Gastrocnemius medialis (tissue), 4 donors: ENCODE measurements around the gene DRP2.

Source experiments
- CTCF ChIP-seq, 5 experiments: fragments of 450-650 bp in 3 of 5; fragments of 200-600 bp in 2 of 5; sonication (generic) in 2 of 5; IDR thresholded peaks in 4 of 5; conservative IDR thresholded peaks in 1 of 5; 1 replicate in 4 of 5; 2 replicates in 1 of 5; pipeline ENCODE4 v1.5.1; 2016 to 2019; ENCODE audit warnings: antibody characterized with exemption in 5 of 5, mild to moderate bottlenecking in 3 of 5, moderate library complexity in 3 of 5
- POLR2A ChIP-seq, 2 donors: fragments of 450-650 bp; IDR thresholded peaks; one replicate each; pipeline ENCODE4 v1.6.1; 2017; ENCODE audit warnings: antibody characterized with exemption in 2 of 2, mild to moderate bottlenecking in 2 of 2, moderate library complexity in 2 of 2

GRCh38 chrX:101252634-101253033 lies 33.0 kb downstream of the DRP2 start:
- no peak for TF ChIP-seq CTCF (IDR thresholded peaks at IDR 0.05 in 4 of 5, conservative IDR thresholded peaks at IDR 0.05 in 1 of 5)
- no peak for TF ChIP-seq POLR2A (IDR thresholded peaks at IDR 0.05)
